H9 (cell line): ENCODE measurements around the gene LARP1. TPM values are rescaled to one million over a fixed set of nuclear protein-coding genes. Genes with fewer than 3 reads are reported as not detected.
A peak's percentile ranks its signal among the peaks of the same experiment; 100 is the strongest.

Experiments used
- DNase-seq: peaks from one replicate; pipeline ENCODE4 v3.0.0-alpha.2; 2017
- H2AFZ ChIP-seq: one replicate; pipeline ENCODE4 v1.6.1; 2013; ENCODE audit warnings: mild to moderate bottlenecking, low read length, control low read depth, moderate library complexity
- H2AK5ac ChIP-seq: 2 replicates; pipeline ENCODE4 v1.6.1; 2013; ENCODE audit warnings: low read length, control low read depth, mixed read lengths; ENCODE audit not compliant: insufficient read length
- H2BK120ac ChIP-seq: one replicate; pipeline ENCODE4 v1.6.1; 2013; ENCODE audit warnings: low read depth, mild to moderate bottlenecking, low read length, control low read depth, inconsistent platforms; ENCODE audit not compliant: poor library complexity, severe bottlenecking
- H2BK12ac ChIP-seq: 2 replicates; pipeline ENCODE4 v1.6.1; 2013; ENCODE audit warnings: low read length, control low read depth, mixed read lengths, low read depth; ENCODE audit not compliant: insufficient read length
- H2BK15ac ChIP-seq: 2 replicates; pipeline ENCODE4 v1.6.1; 2013; ENCODE audit warnings: low read depth, low read length, control low read depth
- H2BK20ac ChIP-seq: one replicate; pipeline ENCODE4 v1.6.1; 2013; ENCODE audit warnings: low read depth, mild to moderate bottlenecking, low read length, control low read depth, inconsistent platforms; ENCODE audit not compliant: poor library complexity, severe bottlenecking
- H2BK5ac ChIP-seq: 2 replicates; pipeline ENCODE4 v1.6.1; 2013; ENCODE audit warnings: low read length, control low read depth, mixed read lengths; ENCODE audit not compliant: insufficient read length
- H3K14ac ChIP-seq: 2 replicates; pipeline ENCODE4 v1.6.1; 2013; ENCODE audit warnings: low read length, control low read depth; ENCODE audit not compliant: insufficient read depth
- H3K18ac ChIP-seq: 2 replicates; pipeline ENCODE4 v1.6.1; 2013; ENCODE audit warnings: low read depth, mild to moderate bottlenecking, mixed read lengths, low read length, control low read depth; ENCODE audit not compliant: insufficient read length
- H3K23ac ChIP-seq: 2 replicates; pipeline ENCODE4 v1.6.1; 2013; ENCODE audit warnings: low read length, control low read depth, mixed read lengths, low read depth; ENCODE audit not compliant: insufficient read length
- H3K23me2 ChIP-seq: 2 replicates; pipeline ENCODE4 v1.6.1; 2013; ENCODE audit warnings: low read depth, mild to moderate bottlenecking, mixed read lengths, low read length, control low read depth; ENCODE audit not compliant: insufficient read length, poor library complexity, severe bottlenecking
- H3K27ac ChIP-seq: 2 replicates; pipeline ENCODE4 v1.5.1; 2013; ENCODE audit warnings: low read length, control low read depth, mixed read lengths, low read depth; ENCODE audit not compliant: insufficient read length
- H3K27me3 ChIP-seq: 2 replicates; pipeline ENCODE4 v1.6.1; 2013; ENCODE audit warnings: low read length, control low read depth, inconsistent platforms; ENCODE audit not compliant: insufficient read depth
- H3K4ac ChIP-seq: 2 replicates; pipeline ENCODE4 v1.6.1; 2013; ENCODE audit warnings: low read depth, mild to moderate bottlenecking, control low read depth, inconsistent platforms, low read length, moderate library complexity
- H3K4me1 ChIP-seq: 2 replicates; pipeline ENCODE4 v1.6.1; 2013; ENCODE audit warnings: low read length, control low read depth, inconsistent platforms; ENCODE audit not compliant: insufficient read depth
- H3K4me2 ChIP-seq: 2 replicates; pipeline ENCODE4 v1.6.1; 2013; ENCODE audit warnings: low read length, control low read depth, mixed read lengths; ENCODE audit not compliant: insufficient read length, insufficient read depth
- H3K56ac ChIP-seq: 2 replicates; pipeline ENCODE4 v1.6.1; 2013; ENCODE audit warnings: low read depth, mild to moderate bottlenecking, mixed read lengths, low read length, control low read depth; ENCODE audit not compliant: insufficient read length
- H3K79me1 ChIP-seq: 2 replicates; pipeline ENCODE4 v1.6.1; 2013; ENCODE audit warnings: low read depth, mild to moderate bottlenecking, moderate library complexity, low read length, control low read depth, inconsistent platforms; ENCODE audit not compliant: insufficient read depth, poor library complexity, severe bottlenecking
- H3K79me2 ChIP-seq: 2 replicates; pipeline ENCODE4 v1.6.1; 2013; ENCODE audit warnings: low read length, control low read depth, inconsistent platforms; ENCODE audit not compliant: insufficient read depth
- H3K9ac ChIP-seq: 2 replicates; pipeline ENCODE4 v1.6.1; 2013; ENCODE audit warnings: low read length, control low read depth, mixed read lengths; ENCODE audit not compliant: insufficient read length; ENCODE audit errors: extremely low read depth
- H3K9me3 ChIP-seq: one replicate; pipeline ENCODE4 v1.6.1; 2013; ENCODE audit warnings: low read depth, low read length, inconsistent platforms; ENCODE audit not compliant: control insufficient read depth
- H3T11ph ChIP-seq: one replicate; pipeline ENCODE4 v1.6.1; 2013; ENCODE audit warnings: mild to moderate bottlenecking, low read length, control low read depth, inconsistent platforms
- H4K20me1 ChIP-seq: one replicate; pipeline ENCODE4 v1.6.1; 2013; ENCODE audit not compliant: control insufficient read depth, insufficient read length, insufficient read depth
- H4K5ac ChIP-seq: 2 replicates; pipeline ENCODE4 v1.6.1; 2013; ENCODE audit warnings: low read depth, mild to moderate bottlenecking, mixed read lengths, low read length, control low read depth; ENCODE audit not compliant: insufficient read length
- H4K8ac ChIP-seq: replicated peaks from 2 replicates; pipeline ENCODE4 v1.6.1; 2013; ENCODE audit warnings: low read length, control low read depth, mixed read lengths, low read depth; ENCODE audit not compliant: insufficient read length
- H4K91ac ChIP-seq: 2 replicates; pipeline ENCODE4 v1.6.1; 2013; ENCODE audit warnings: low read depth, mild to moderate bottlenecking, moderate library complexity, mixed read lengths, low read length, control low read depth; ENCODE audit not compliant: insufficient read length
- H3K27ac Mint-ChIP-seq, 3 experiments: 2 replicates in 2 of 3; 3 replicates in 1 of 3; pipeline ENCODE4 v1.8.0; 2020 to 2021; ENCODE audit warnings: mixed read lengths in 3 of 3, mild to moderate bottlenecking in 1 of 3, moderate library complexity in 1 of 3
- H3K27me3 Mint-ChIP-seq: 2 replicates; pipeline ENCODE4 v1.8.0; 2021; ENCODE audit warnings: low read depth, mild to moderate bottlenecking, moderate library complexity, mixed read lengths
- H3K36me3 Mint-ChIP-seq, 3 experiments: 2 replicates in 2 of 3; 3 replicates in 1 of 3; pipeline ENCODE4 v1.8.0; 2020 to 2021; ENCODE audit warnings: low read depth in 3 of 3, mixed read lengths in 3 of 3; ENCODE audit not compliant: insufficient read depth in 1 of 3
- H3K4me1 Mint-ChIP-seq, 2 experiments: 2 replicates each; pipeline ENCODE4 v1.8.0; 2020; ENCODE audit warnings: mixed read lengths in 2 of 2
- H3K4me3 Mint-ChIP-seq, 2 experiments: 2 replicates in 1 of 2; 3 replicates in 1 of 2; pipeline ENCODE4 v1.8.0; 2020 to 2021; ENCODE audit warnings: mild to moderate bottlenecking in 2 of 2, mixed read lengths in 2 of 2, moderate library complexity in 1 of 2
- H3K9me3 Mint-ChIP-seq, 2 experiments: 2 replicates in 1 of 2; 3 replicates in 1 of 2; pipeline ENCODE4 v1.8.0; 2020; ENCODE audit warnings: mild to moderate bottlenecking in 2 of 2, mixed read lengths in 2 of 2, moderate library complexity in 1 of 2
- WGBS: extraction: QIAGEN DNeasy Blood & Tissue Kit; methylation state at CpG from one replicate; pipeline ENCODE4 v1.1.7; 2013; ENCODE audit warnings: missing lambda C conversion rate, low lambda C conversion rate, mixed read lengths; ENCODE audit not compliant: insufficient read length; ENCODE audit errors: extremely low coverage; 5-methylcytosine and 5-hydroxymethylcytosine counted together
- total RNA-seq: library from RNA; stranded (reverse); gene quantifications from 2 replicates; pipeline ENCODE4 v1.2.1, GENCODE V29; 2021
- TF ChIP-seq, protein P1 (sequence below): fragments of 200-600 bp; sonication (generic); conservative IDR thresholded peaks from 3 replicates; pipeline ENCODE4 v1.8.0; 2021; ENCODE audit warnings: antibody characterized with exemption, mild to moderate bottlenecking

Gene LARP1
- total RNA-seq, 1 experiment from 2014 or later: 405 TPM

DNA sequence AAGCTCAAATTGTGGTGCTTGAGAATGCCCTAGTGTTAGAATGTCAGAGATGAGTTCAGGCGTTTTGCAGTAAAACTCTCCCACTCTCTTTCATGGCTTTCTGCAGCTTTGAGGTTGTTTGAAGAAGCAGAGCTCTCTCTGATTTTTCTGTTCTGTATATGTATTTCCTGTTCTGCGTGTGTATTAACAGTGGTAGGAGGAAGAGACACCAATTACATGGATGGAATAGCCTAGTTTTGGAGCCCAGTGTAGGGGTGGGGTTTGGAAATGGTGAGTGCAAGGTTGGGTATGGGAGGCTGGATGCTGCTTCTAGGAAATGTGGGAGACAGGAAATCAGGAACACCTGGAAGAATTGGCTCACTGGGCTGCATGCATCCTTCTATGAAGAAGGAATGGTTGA, 12.4 kb downstream of the LARP1 start:
- peak overlapping the region in 2 of 3 experiments; percentile 57 to 76; a peak in 4 of 7 replicates for H3K27ac Mint-ChIP-seq
- H4K20me1 ChIP-seq: no peaks in the 10 kb centered on the region
- no peak overlapping the region for H3K9ac ChIP-seq
- H2BK5ac ChIP-seq: no peak overlapping the region
- no peak overlapping the region for H2BK12ac ChIP-seq
- no peaks in the 10 kb centered on the region for H3K27me3 ChIP-seq
- TF ChIP-seq, protein P1, sequence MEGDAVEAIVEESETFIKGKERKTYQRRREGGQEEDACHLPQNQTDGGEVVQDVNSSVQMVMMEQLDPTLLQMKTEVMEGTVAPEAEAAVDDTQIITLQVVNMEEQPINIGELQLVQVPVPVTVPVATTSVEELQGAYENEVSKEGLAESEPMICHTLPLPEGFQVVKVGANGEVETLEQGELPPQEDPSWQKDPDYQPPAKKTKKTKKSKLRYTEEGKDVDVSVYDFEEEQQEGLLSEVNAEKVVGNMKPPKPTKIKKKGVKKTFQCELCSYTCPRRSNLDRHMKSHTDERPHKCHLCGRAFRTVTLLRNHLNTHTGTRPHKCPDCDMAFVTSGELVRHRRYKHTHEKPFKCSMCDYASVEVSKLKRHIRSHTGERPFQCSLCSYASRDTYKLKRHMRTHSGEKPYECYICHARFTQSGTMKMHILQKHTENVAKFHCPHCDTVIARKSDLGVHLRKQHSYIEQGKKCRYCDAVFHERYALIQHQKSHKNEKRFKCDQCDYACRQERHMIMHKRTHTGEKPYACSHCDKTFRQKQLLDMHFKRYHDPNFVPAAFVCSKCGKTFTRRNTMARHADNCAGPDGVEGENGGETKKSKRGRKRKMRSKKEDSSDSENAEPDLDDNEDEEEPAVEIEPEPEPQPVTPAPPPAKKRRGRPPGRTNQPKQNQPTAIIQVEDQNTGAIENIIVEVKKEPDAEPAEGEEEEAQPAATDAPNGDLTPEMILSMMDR: no peak
- no peak overlapping the region for H3K4me2 ChIP-seq
- H4K8ac ChIP-seq: no peak overlapping the region
- H3K79me1 ChIP-seq: peaks cover 3% of the 10 kb centered on the region
- H2BK20ac ChIP-seq: no peak overlapping the region
- H3K27me3 Mint-ChIP-seq: no peaks in the 10 kb centered on the region
- peaks cover 60 to 63% of the 10 kb centered on the region in 2 experiments for H3K4me1 Mint-ChIP-seq
- no peak overlapping the region for H3T11ph ChIP-seq
- H3K56ac ChIP-seq: no peak overlapping the region
- no peak overlapping the region for H2AK5ac ChIP-seq
- H3K18ac ChIP-seq: no peak overlapping the region
- no CpG with 5 or more reads among the region's 2 CpGs for WGBS
- DNase-seq: no peak
- no peak overlapping the region for H3K23ac ChIP-seq
- H3K4me1 ChIP-seq: peaks cover 24% of the 10 kb centered on the region
- H2AFZ ChIP-seq: no peak overlapping the region
- H2BK15ac ChIP-seq: no peak overlapping the region
- H3K23me2 ChIP-seq: no peaks in the 10 kb centered on the region
- H3K9me3 Mint-ChIP-seq: no peaks in the 10 kb centered on the region
- H2BK120ac ChIP-seq: no peak overlapping the region
- H3K14ac ChIP-seq: no peak overlapping the region
- H4K5ac ChIP-seq: no peak overlapping the region
- no peak overlapping the region for H4K91ac ChIP-seq
- H3K79me2 ChIP-seq: peaks cover 91% of the 10 kb centered on the region
- H3K36me3 Mint-ChIP-seq: peaks cover 0 to 3% (median 1%) of the 10 kb centered on the region in 3 experiments; a peak in 1 of 7 replicates
- no peaks in the 10 kb centered on the region for H3K9me3 ChIP-seq
- no peak overlapping the region for H3K4ac ChIP-seq
- H3K27ac ChIP-seq: no peak overlapping the region
- no peak overlapping the region for H3K4me3 Mint-ChIP-seq
